Peyer's patch (tissue), 4 donors: ENCODE results near the gene BHLHE23. TPM values are rescaled to one million over a fixed set of nuclear protein-coding genes. Genes with fewer than 3 reads are reported as not detected.

Source experiments
- DNase-seq, 3 donors: peaks; one replicate each; pipeline ENCODE4 v3.0.0-alpha.2; 2017 to 2019
- H3K27ac ChIP-seq, 4 donors: fragments of 200-600 bp; sonication (generic); one replicate each; pipeline ENCODE4 v1.5.1; 2016 to 2019
- H3K27me3 ChIP-seq, 2 donors: fragments of 200-600 bp; sonication (generic); one replicate each; pipeline ENCODE4 v1.5.1; 2019
- H3K36me3 ChIP-seq, 3 donors: fragments of 200-600 bp; sonication (generic); one replicate each; pipeline ENCODE4 v1.5.1; 2016 to 2019
- H3K4me1 ChIP-seq, 4 donors: fragments of 200-600 bp; sonication (generic); one replicate each; pipeline ENCODE4 v1.5.1; 2016 to 2019
- H3K4me3 ChIP-seq, 4 donors: fragments of 200-600 bp; sonication (generic); 1 replicate in 3 of 4; 2 replicates in 1 of 4; pipeline ENCODE4 v1.5.1; 2016 to 2019; ENCODE audit warnings: mild to moderate bottlenecking in 1 of 4
- H3K9me3 ChIP-seq, 4 donors: fragments of 200-600 bp; sonication (generic); one replicate each; pipeline ENCODE4 v1.5.1; 2016 to 2019; ENCODE audit warnings: mild to moderate bottlenecking in 1 of 4
- POLR2A ChIP-seq, 2 donors: fragments of 450-650 bp; IDR thresholded peaks; one replicate each; pipeline ENCODE4 v1.5.1; 2017; ENCODE audit warnings: antibody characterized with exemption in 2 of 2, mild to moderate bottlenecking in 2 of 2, moderate library complexity in 2 of 2
- total RNA-seq, 4 donors: library from RNA; depleted of rRNA; stranded (reverse); fragments of >200 nt; gene quantifications; one replicate each; pipeline ENCODE4 v1.1.0, GENCODE V29; 2016
- TF ChIP-seq, protein P1 (sequence below), 6 experiments: fragments of 450-650 bp in 4 of 6; fragments of 200-600 bp in 2 of 6; sonication (generic) in 1 of 6; IDR thresholded peaks; one replicate each; pipeline ENCODE4 v1.5.1; 2017 to 2019; ENCODE audit warnings: antibody characterized with exemption in 6 of 6, mild to moderate bottlenecking in 3 of 6, moderate library complexity in 1 of 6

The BHLHE23 gene
- total RNA-seq, 4 donors from 2014 or later, result not detected

DNA sequence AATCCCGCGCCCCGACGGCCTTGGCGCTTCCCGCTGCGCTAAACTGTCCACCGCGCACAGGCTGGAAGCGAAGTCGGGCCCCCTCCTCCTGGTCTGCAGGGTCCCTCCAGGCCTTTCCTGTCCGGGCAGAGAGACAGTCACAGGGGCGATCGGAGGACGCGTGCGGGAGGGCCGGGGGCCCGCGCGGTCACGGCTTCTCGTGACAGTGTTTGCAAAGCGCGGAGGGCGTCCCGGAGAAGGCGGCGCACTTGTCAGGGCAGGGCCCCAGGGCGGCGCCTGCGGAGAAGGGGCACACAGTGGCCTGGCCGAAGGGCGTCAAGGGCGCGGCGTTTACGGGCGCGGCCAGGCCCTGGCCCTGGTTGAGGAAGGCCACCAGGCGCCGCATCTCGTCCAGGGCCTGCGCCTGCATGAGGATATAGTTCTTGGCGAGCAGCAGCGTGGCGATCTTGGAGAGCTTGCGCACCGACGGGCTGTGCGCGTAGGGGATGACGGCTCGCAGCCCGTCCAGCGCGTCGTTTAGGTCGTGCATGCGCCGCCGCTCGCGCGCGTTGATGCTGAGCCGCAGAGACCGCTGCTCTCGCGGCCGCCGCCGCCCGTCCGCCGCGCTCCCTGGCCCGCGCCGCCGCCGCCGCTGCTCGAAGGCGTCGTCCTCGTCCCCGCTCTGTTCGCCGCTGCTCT is 763 bp downstream of the BHLHE23 start:
- Histone ChIP-seq H3K36me3 (no peaks in the 10 kb centered on the region), H3K4me1 (peaks cover 0 to 29% (median 20%) of the 10 kb centered on the region in 4 donors), H3K27ac (no peak overlapping the region), H3K4me3 (peak overlapping the region in 1 of 4 donors; percentile 26), H3K27me3 (peaks cover 0 to 58% of the 10 kb centered on the region in 2 donors), H3K9me3 (no peaks in the 10 kb centered on the region)
- DNase-seq, result no peak
- TF ChIP-seq POLR2A (IDR thresholded peaks at IDR 0.05), result no peak
- TF ChIP-seq, protein P1, sequence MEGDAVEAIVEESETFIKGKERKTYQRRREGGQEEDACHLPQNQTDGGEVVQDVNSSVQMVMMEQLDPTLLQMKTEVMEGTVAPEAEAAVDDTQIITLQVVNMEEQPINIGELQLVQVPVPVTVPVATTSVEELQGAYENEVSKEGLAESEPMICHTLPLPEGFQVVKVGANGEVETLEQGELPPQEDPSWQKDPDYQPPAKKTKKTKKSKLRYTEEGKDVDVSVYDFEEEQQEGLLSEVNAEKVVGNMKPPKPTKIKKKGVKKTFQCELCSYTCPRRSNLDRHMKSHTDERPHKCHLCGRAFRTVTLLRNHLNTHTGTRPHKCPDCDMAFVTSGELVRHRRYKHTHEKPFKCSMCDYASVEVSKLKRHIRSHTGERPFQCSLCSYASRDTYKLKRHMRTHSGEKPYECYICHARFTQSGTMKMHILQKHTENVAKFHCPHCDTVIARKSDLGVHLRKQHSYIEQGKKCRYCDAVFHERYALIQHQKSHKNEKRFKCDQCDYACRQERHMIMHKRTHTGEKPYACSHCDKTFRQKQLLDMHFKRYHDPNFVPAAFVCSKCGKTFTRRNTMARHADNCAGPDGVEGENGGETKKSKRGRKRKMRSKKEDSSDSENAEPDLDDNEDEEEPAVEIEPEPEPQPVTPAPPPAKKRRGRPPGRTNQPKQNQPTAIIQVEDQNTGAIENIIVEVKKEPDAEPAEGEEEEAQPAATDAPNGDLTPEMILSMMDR (IDR thresholded peaks at IDR 0.05), result no peak

DNA sequence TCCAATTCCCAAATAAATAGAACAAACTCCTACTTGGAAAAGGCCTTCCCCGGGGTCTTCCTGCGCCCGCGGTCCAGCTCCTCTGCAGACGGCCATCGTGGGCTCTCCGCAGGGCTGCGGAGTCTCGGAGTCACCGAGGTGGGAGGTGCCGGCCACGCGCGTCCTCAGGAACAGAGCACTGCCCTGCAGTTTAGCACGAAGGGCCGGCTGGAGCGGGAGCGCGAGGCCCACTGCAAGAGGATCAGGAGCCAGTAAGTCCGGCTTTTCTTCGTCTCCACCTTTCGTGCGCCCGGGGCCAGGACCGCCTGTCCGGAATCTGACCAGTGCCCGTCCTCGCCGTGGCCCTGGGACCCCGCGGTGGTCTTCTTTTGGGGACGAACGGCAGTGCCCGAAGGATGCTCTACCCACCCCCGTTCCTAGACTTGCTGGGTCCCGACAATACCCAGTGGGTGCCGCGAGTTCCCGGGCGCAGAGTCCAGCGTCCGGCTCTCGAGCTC is 1.4 kb downstream of the BHLHE23 start:
- TF ChIP-seq, protein P1 (IDR thresholded peaks at IDR 0.05), result no peak
- no peak for TF ChIP-seq POLR2A (IDR thresholded peaks at IDR 0.05)
- H3K4me1 ChIP-seq, result peaks cover 0 to 29% (median 20%) of the 10 kb centered on the region in 4 donors
- H3K27ac ChIP-seq, result no peak overlapping the region
- peaks cover 0 to 58% of the 10 kb centered on the region in 2 donors for H3K27me3 ChIP-seq
- no peak for DNase-seq
- H3K9me3 ChIP-seq, result no peaks in the 10 kb centered on the region
- no peak overlapping the region for H3K4me3 ChIP-seq
- H3K36me3 ChIP-seq, result no peaks in the 10 kb centered on the region

DNA sequence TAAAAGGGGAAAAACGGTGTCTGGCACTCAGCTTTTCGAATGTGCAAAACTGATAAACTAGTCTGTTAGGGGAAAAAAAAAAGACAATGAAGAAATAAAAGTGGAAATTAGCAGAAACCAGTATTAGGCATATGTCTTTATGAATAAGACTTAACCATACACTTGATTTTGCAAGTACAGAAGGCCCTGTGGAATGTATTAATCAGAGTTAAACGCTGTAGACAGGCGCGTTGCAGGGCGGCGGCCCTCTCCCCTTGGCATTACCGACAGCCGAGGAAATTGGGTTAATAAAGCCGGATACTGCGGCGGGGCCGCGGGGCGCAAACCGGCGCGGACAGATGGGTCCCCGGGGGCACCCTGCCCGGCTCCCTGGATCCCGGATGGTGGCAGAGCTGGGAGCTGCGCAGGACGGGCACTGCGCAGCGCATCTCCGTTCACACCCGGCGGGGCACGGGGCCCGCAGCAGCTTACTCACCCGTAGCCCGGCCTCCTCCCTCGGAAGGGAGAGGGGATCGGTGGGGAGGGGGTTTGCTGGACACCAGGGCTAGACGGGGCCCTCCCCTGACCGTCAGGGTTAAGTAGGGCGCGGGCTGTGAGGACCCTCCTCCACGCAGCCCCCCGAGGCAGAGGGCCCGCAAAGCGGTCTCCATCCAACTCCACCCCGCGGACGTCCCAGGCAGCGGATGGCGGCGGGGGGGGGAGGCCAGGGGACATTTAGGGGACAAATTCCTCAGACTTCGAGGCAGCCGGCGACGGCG is 2.0 kb downstream of the BHLHE23 start:
- H3K27me3 ChIP-seq, result peaks cover 0 to 56% of the 10 kb centered on the region in 2 donors
- no peaks in the 10 kb centered on the region for H3K36me3 ChIP-seq
- TF ChIP-seq, protein P1 (IDR thresholded peaks at IDR 0.05), result no peak
- TF ChIP-seq POLR2A (IDR thresholded peaks at IDR 0.05), result no peak
- no peak overlapping the region for H3K4me3 ChIP-seq
- H3K4me1 ChIP-seq, result peaks cover 0 to 29% (median 19%) of the 10 kb centered on the region in 4 donors
- no peak overlapping the region for H3K27ac ChIP-seq
- H3K9me3 ChIP-seq, result no peaks in the 10 kb centered on the region
- DNase-seq, result no peak

DNA sequence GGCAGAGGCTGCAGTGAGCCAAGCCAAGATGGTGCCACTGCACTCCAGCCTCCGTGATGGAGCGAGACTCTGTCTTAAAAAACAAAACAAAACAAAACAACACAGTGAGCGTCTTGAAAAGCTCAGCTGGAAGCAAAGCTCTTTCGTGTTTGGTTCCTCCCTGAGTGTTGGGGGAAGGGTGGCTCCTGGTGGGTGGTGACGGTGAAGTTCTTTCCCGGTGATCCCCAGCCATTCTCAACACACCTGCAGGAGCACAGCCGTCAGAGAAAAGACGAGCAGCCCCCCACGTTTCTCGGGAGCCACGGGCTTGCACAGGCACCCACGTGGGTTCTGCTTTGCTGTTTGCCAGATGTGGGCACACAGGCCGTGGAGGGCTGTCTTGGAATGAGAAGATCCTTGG is 3.2 kb downstream of the BHLHE23 start:
- Histone ChIP-seq H3K4me1 (peaks cover 0 to 21% (median 9%) of the 10 kb centered on the region in 4 donors), H3K27ac (no peak overlapping the region), H3K27me3 (peaks cover 0 to 46% of the 10 kb centered on the region in 2 donors), H3K4me3 (no peak overlapping the region), H3K36me3 (no peaks in the 10 kb centered on the region), H3K9me3 (no peaks in the 10 kb centered on the region)
- no peak for DNase-seq
- TF ChIP-seq, protein P1 (IDR thresholded peaks at IDR 0.05), result no peak
- no peak for TF ChIP-seq POLR2A (IDR thresholded peaks at IDR 0.05)

DNA sequence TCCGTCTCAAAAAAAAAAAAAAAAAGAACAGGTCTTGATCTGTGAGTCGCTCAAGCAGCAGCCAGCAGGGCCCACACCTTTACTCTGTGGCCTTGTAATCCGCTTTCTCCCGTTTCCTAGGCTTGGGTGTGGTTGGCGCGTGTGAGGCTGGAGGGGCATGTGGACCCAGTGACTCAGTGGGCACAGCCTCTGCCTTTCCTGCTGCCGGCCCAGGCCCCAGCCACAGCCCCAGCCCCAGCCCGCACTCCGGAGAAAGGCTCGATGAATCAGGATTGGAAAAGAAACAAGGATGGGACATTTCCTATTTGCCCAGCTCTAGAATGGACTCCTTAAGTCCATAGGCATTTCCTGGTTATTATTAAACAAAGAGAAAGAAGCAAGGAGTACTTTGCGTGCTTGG is 4.3 kb downstream of the BHLHE23 start:
- Histone ChIP-seq H3K27ac (no peak overlapping the region), H3K9me3 (no peaks in the 10 kb centered on the region), H3K27me3 (peaks cover 0 to 37% of the 10 kb centered on the region in 2 donors), H3K4me3 (no peak overlapping the region), H3K4me1 (peaks cover 0 to 21% (median 8%) of the 10 kb centered on the region in 4 donors), H3K36me3 (no peaks in the 10 kb centered on the region)
- TF ChIP-seq, protein P1 (IDR thresholded peaks at IDR 0.05), result no peak
- no peak for TF ChIP-seq POLR2A (IDR thresholded peaks at IDR 0.05)
- no peak for DNase-seq
